NCI-H1436 treated with DMSO at 0.1 percent for 48 hours (cell line): ENCODE results near the gene MRTFA.
"Not testable (repeated sequence)": the region's sequence is repeated elsewhere in the genome, so short reads cannot be mapped to it uniquely, and the experiment has no call there.

ENCODE experiments used
- DNase-seq: peaks from one replicate; lab custom pipeline; 2025; lab: John Stamatoyannopoulos, UW

Gene MRTFA

DNA sequence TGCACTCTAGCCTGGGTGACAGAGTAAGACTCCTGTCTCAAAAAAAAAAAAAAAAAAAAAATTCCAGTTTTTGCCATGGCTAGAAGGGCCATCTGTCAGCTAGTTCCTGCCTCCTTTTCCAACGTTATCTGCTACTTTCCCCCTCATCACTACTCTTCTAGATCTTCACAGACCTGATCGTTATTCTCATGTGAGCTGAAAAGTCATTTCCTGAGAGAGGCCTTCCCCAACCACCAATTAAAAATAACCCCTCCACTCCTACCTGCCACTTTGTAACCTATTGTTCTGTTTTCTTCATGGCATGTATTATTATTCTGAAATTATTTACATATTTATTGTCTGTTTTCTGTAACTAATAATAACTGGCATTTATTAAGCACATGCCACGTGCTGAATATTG, 241.9 kb downstream of the MRTFA start:
- no peak for DNase-seq

GRCh38 chr22:40392618-40393017, 243.9 kb downstream of the MRTFA start:
- no peak for DNase-seq

- no peak for DNase-seq
Observed at GRCh38 chr22:40391417-40391816, 245.1 kb downstream of the MRTFA start.

DNA sequence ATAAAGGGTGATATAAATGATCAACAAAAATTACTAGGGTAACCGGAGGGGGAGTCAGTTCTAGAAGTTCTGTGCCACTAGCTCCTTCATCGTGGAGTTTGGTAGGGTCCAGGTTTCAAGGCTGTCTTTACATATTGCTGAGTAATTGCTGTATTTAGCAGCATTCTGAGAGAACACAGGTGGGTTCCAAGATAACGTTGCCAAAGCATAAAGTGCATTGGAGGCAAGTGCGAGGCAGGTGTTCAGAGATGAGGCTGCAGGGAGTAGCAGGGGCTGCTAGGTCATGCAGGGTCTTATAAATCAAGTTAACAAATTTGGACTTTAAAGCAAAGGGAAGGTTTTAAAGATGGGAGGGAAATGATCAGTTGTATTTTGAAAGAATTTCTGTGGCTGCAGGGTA, 248.3 kb downstream of the MRTFA start:
- DNase-seq = no peak

GRCh38 chr22:40387746-40388145, 248.8 kb downstream of the MRTFA start:
- DNase-seq = no peak

GRCh38 chr22:40385036-40385782, 251.3 kb downstream of the MRTFA start:
- no peak for DNase-seq

GRCh38 chr22:40383905-40384304, 252.6 kb downstream of the MRTFA start:
- DNase-seq = no peak

DNA sequence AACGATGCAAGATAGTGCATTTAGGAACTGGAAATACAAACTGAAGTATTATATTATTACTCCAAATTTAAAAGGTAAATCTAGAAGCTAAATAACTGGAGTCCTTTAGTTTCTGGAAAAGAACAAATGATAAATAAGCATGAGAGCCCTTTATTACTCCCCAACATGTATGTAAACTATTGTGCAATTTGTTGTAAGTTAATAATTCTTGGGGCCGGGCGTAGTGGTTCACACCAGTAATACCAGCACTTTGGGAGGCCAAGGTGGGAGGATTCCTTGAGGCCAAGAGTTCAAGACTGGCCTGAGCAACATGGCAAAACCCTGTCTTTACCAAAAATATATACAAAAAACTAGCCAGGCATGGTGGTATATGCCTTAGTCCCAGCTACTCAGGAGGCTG, 255.1 kb downstream of the MRTFA start:
- DNase-seq = no peak

- not testable (repeated sequence) for DNase-seq
Observed at GRCh38 chr22:40378448-40378847, 258.1 kb downstream of the MRTFA start.

DNA sequence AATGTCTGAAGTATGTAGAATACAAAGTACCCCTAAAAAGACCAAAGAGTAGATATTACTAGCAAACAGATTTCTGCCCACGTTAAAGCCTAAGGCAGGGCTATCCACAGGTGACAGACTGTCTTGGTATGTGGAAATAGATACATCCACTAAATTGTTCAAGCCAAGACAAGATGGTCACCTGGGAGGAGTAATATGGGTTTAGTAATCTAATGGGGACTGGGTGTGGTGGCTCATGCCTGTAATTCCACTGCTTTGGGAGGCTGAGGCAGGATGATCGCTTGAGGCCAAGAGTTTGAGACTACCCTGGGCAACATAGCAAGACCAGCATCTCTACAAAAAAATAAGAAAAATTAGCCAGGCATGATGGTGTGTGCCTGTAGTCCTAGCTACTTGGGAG, 258.6 kb downstream of the MRTFA start:
- no peak for DNase-seq

DNA sequence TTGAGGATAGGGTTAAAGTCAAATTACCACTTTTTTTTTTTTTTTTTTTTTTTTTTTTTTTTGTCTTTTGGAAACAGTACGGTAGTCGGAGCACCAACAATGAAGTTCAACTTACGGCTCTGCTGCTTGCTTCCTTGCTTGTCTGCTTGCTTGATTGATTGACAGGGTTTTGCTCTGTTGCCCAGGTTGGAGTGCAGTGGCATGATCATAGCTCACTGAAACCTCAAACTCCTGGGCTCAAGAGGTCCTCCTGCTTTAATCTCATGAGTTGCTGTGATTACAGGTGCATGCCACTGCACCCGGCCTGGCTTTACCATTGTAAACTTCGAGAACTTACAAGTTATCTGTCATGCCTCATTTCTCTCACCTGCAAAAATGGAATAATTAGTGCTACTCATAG, 260.4 kb downstream of the MRTFA start:
- DNase-seq = no peak

DNA sequence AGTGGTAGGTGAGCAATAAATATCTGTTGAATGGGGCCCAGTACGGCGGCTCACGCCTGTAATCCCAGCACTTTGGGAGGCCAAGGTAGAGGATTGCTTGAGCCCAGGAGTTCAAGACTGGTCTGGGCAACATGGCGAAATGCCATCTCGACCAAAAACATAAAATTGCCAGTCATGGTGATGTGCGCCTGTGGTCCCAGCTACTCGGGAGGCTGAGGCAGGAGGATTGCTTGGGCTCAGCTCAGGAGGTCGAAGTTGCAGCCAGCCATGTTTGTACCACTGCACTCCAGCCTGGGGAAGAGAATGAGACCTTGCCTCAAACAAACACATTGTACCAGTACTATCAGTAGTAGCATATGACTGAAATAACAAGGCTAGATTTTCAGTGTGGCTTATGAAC, 262.0 kb downstream of the MRTFA start:
- DNase-seq = no peak

DNA sequence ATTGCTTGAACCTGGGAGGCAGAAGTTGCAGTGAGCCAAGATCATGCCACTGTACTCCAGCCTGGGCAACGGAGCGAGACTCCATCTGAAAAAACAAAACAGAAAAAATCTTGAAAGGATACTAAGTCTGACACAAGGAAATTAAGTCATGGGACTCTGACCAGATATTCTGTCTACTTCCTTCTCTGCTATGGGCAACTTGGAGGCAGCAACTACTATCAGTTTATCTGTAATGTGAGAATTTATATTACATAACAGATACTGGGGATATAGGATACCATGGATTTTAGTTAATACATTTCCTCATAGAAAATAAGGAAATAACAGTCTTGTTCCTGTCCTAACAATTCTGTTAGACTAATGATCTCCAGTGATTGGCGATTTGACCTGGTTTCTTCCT, 267.7 kb downstream of the MRTFA start:
- DNase-seq = no peak

GRCh38 chr22:40368016-40368415, 268.5 kb downstream of the MRTFA start:
- DNase-seq = no peak

DNA sequence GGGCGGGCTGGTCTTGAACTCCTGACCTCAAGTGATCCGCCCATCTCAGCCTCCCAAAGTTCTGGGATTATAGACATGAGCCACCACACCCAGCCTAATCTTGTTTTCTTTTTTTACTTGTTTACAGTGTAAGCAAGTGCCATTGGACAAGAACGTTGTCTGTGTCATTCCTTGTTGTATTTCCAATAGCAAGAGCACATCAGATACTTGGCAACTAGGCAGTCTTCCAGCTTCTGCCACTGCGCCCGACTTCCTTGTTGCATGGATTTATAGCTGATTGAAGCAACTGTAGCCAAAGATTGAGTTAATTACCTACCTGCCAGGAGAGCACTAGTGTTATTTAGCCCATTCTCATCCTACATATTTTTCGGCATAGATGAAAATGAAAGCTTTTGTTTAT, 269.2 kb downstream of the MRTFA start:
- DNase-seq = no peak

GRCh38 chr22:40366068-40366467, 270.5 kb downstream of the MRTFA start:
- DNase-seq = no peak

- DNase-seq = no peak
Observed at GRCh38 chr22:40364431-40364830, 272.1 kb downstream of the MRTFA start.

GRCh38 chr22:40363059-40363458, 273.5 kb downstream of the MRTFA start:
- no peak for DNase-seq

DNA sequence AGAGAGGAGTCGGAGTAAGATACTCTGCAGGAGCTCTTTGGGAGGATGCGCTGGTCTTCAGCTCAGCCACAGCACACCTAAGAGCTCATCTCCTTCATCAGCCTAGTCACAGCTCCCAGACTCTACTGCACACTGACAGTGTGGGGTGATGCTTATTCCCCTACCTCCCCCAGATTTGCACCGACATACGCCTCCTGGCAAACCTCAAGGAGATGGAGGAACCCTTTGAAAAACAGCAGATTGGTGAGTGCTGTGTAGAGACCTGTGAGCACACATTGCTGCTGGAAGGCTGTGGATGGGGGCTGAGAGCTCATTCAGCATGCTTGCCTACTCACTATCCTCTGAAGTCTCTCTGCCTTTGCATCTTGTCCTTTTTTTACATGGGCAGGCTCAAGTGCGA, 275.4 kb downstream of the MRTFA start:
- DNase-seq = no peak
